WI38 (cell line): ENCODE data around the gene CD300LF.

ENCODE experiments used
- H3K4me3 ChIP-seq: 2 replicates; pipeline ENCODE4 v1.5.1; 2011; ENCODE audit warnings: low read depth, mild to moderate bottlenecking, control low read depth, low read length
- CTCF ChIP-seq: IDR thresholded peaks from 2 replicates; pipeline ENCODE4 v1.5.1; 2012; ENCODE audit warnings: low read depth, mild to moderate bottlenecking, control low read depth, low read length

Gene CD300LF

GRCh38 chr17:74712756-74713155 is at the start of gene CD300LF:
CD300LF (minus strand) TSS chr17:74712923; CDS start chr17:74712866, 57 bp downstream.
- H3K4me3 ChIP-seq = no peak within 1 kb of the TSS
- no peak for TF ChIP-seq CTCF

GRCh38 chr17:74761931-74762330 is 49.2 kb upstream of the CD300LF start:
- H3K4me3 ChIP-seq = no peak overlapping the region
- no peak for TF ChIP-seq CTCF

GRCh38 chr17:74761419-74761818 is 48.7 kb upstream of the CD300LF start:
- H3K4me3 ChIP-seq = no peak overlapping the region
- no peak for TF ChIP-seq CTCF

- no peak overlapping the region for H3K4me3 ChIP-seq
- TF ChIP-seq CTCF = no peak
These were observed 47.8 kb upstream of the CD300LF start for GRCh38 chr17:74760404-74761105.

GRCh38 chr17:74759941-74760340 is 47.2 kb upstream of the CD300LF start:
- no peak for TF ChIP-seq CTCF
- no peak overlapping the region for H3K4me3 ChIP-seq

GRCh38 chr17:74759243-74759801 is 46.6 kb upstream of the CD300LF start:
- TF ChIP-seq CTCF = no peak
- no peak overlapping the region for H3K4me3 ChIP-seq

- H3K4me3 ChIP-seq = no peak overlapping the region
- TF ChIP-seq CTCF = no peak
These were observed 46.1 kb upstream of the CD300LF start for GRCh38 chr17:74758848-74759168.
